Mucosa of gallbladder (tissue), 1 donor: Measurements from ENCODE around the gene HSD3B1. TPM values are rescaled to one million over a fixed set of nuclear protein-coding genes. Genes with fewer than 3 reads are reported as not detected.
A peak's percentile ranks its signal among the peaks of the same experiment; 100 is the strongest.
"Not testable (repeated sequence)": the region's sequence is repeated elsewhere in the genome, so short reads cannot be mapped to it uniquely, and the experiment has no call there.

Experiments
- DNase-seq: peaks from one replicate; pipeline ENCODE4 v3.0.0-alpha.2; 2020; ENCODE audit warnings: low spot score
- total RNA-seq: library from RNA; stranded (reverse); gene quantifications from one replicate; pipeline ENCODE4 v1.2.1, GENCODE V29; 2021
- donor health status: DM: no; HTN: no; CAD: no.

HSD3B1 gene
- total RNA-seq, 1 donor from 2014 or later, result not detected

DNA sequence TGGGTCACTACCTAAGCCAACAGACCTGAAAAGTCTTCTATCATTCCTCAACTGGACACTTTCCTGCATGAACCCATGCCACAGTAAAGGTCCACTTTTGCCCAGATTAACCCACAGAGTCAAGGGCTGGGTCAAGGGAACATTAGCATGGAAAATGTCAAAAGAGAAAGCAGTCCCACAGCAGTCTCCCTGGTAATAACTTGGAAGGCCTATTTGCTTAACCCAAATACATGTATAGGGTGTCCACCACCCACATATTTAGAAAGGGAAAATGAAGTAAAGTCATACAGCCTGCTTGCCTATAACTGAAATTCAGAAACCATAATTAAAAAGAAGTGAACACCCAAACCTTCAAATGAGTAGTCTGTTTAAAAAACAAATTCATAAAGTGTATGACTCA is 16.1 kb upstream of the HSD3B1 start:
- DNase-seq, result no peak

GRCh38 chr1:119492763-119493162 is 14.2 kb upstream of the HSD3B1 start:
- DNase-seq, result no peak

- no peak for DNase-seq
These were observed 2.2 kb upstream of the HSD3B1 start for GRCh38 chr1:119504831-119505230.

GRCh38 chr1:119510046-119510445 is 3.0 kb downstream of the HSD3B1 start:
- DNase-seq, result no peak

GRCh38 chr1:119515221-119515620 is 8.2 kb downstream of the HSD3B1 start:
- no peak for DNase-seq

- DNase-seq, result no peak
These were observed 9.2 kb downstream of the HSD3B1 start for GRCh38 chr1:119516247-119516646.

- DNase-seq, result no peak
These were observed 9.7 kb downstream of the HSD3B1 start for GRCh38 chr1:119516680-119517079.

DNA sequence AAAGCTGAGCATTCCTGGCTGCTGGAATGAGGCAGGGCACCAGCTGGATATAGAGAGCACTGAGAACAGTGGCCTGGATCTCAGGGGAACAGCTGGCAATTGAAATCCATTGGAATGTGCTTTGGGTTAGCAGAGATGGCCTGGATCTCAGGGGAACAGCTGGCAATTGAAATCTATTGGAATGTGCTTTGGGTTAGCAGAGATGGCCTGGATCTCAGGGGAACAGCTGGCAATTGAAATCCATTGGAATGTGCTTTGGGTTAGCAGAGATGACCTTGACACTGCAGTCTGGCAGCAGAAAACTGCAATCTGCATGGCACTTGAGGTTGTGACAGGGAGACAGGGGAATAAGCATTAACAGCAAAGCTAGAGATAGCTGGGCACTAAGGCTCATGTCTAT is 10.7 kb downstream of the HSD3B1 start:
- not testable (repeated sequence) for DNase-seq

GRCh38 chr1:119531606-119532323 is 24.8 kb downstream of the HSD3B1 start:
- DNase-seq, result no peak

- no peak for DNase-seq
These were observed 25.4 kb downstream of the HSD3B1 start for GRCh38 chr1:119532324-119532910.

GRCh38 chr1:119535381-119535780 is 28.4 kb downstream of the HSD3B1 start:
- no peak for DNase-seq

GRCh38 chr1:119537966-119538365 is 31.0 kb downstream of the HSD3B1 start:
- DNase-seq, result no peak

DNA sequence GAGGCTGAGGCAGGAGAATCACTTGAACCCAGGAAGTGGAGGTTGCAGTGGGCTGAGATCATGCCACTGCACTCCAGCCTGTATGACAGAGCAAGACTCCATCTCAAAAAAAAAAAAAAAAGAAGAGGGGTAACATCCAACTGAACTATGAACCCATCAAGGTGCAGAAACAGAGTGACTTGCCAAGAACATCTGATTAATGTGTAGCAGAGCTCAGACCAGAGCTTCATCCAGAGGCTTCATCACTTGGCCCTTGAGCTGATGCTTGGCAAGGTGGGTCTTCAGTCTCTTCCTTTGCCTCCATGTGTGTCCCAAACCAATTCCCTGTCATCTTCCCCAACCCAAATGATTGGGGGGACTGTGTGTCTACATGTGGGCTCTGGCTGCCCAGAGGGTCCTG is 32.6 kb downstream of the HSD3B1 start:
- no peak for DNase-seq

- no peak for DNase-seq
These were observed 34.4 kb downstream of the HSD3B1 start for GRCh38 chr1:119541389-119541788.

DNA sequence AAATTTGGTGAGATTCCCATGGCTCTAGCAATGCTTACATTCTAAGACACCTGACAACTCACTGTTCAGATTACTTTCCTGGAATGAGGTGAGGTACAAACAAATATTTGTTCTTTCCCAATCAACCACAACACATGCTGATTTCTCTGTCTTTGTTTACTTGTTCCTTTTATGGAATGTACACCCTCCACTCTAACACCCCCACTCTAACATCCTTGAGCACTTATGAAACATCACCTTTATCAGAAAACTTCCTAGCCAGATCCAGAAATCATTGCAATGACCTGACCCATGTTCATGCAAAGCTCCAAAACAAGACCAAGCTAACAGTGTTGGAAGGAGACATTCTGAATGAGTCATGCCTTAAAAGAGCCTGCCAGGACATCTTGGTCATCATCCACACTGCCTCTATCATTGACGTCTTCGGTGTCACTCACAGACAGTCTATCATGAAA is 35.5 kb downstream of the HSD3B1 start:
- no peak for DNase-seq

DNA sequence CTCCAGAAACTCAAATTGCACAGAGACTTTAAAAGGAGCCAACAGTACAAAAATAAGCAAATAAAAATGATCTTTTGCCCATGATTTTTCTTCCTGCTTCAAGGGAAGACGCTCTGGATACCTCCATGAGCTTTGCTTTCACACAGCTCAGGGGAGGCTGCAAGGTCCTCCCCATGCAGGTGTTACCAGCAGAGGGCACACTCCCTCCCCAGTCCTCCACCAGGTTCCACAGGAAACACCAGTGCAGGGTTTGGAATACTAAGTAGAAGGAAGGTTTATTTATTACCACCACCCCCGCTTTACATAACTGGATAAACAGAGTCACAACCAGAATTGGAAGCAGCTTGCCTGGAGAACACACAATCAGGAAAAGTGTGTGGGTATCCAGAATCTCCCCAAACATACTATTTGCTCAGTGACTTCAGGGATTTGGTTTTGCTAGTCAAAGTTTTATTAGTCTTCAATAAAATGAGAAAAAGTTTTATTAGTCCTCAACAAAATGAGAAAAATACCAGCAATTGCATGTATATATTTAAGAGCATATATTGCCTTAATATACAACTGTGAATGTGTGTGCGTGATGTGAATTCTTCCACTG is 37.3 kb downstream of the HSD3B1 start:
- no peak for DNase-seq

DNA sequence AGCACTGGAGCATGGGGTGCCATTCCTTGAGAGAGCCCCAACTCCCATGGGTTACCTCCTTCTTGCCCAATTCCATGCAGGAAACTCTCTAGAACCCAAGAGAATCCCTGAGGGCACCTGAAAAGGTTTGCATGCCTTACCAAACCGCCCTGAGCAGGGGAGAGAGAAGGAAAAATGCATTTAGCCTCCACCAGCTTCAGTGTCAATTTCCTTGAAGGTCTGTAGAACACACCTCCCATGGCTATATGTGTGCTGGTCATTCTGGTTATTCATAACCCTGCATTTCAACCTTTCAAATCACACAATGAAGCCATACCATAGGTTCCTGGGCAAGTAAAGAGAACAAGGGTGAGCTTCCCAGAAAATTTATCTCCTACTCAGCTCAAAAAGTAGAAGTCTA is 39.6 kb downstream of the HSD3B1 start:
- DNase-seq, result no peak

- DNase-seq, result no peak
These were observed 40.3 kb downstream of the HSD3B1 start for GRCh38 chr1:119547306-119547705.

- no peak for DNase-seq
These were observed 40.8 kb downstream of the HSD3B1 start for GRCh38 chr1:119547805-119548204.

GRCh38 chr1:119549719-119550132 is 42.7 kb downstream of the HSD3B1 start:
- peak; percentile 34 for DNase-seq

- DNase-seq, result no peak
These were observed 43.4 kb downstream of the HSD3B1 start for GRCh38 chr1:119550381-119550780.

GRCh38 chr1:119551218-119551617 is 44.2 kb downstream of the HSD3B1 start:
- no peak for DNase-seq

GRCh38 chr1:119552656-119553055 is 45.6 kb downstream of the HSD3B1 start:
- DNase-seq, result not testable (repeated sequence)
